ENCODE results near the gene EVL.

- no peak for TF ChIP-seq CTCF (conservative IDR thresholded peaks at IDR 0.05; ENCODE audit: low read length)
- TF ChIP-seq EZH2phosphoT487 (IDR thresholded peaks at IDR 0.05; ENCODE audit: borderline replicate concordance): no peak
Observed at GRCh38 chr14:100038065-100038464, 27.2 kb upstream of the EVL start.

Measured in Loucy (cell line).